ENCODE measurements around the gene ATP11A.

The ATP11A gene

DNA sequence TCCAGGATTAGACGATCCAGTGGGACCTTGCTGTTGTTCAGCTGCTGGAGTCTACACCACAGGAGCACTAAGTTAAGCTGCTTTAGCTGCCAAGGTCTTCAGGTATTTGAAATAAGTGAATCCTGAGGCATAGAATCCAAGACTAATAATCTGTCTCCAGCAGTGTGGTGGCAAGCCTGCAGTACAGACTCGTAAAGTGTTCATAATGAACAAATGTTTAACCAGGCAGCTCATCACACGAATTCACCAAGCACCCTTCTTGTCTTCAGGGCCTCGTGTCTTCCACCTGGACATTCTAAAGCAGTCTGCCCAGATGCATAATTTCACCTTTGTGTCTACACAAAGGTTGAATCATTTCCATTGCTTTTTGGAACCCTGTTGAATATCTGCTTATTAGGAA, 5.3 kb downstream of the ATP11A start:
- WGBS (ENCODE audit: extremely low coverage, insufficient coverage, insufficient read length) = no CpG with 5 or more reads among the region's 4 CpGs
- Histone ChIP-seq H3K4me2 (ENCODE audit: low read length) (no peak overlapping the region), H3K9ac (ENCODE audit: low read length) (no peak overlapping the region), H3K27me3 (ENCODE audit: insufficient read depth, low read length) (no peaks in the 10 kb centered on the region), H4K8ac (ENCODE audit: low read depth, low read length) (no peak overlapping the region), H3K4ac (ENCODE audit: low read depth, low read length) (no peak overlapping the region), H2AFZ (ENCODE audit: insufficient read depth, low read length, poor library complexity) (no peak overlapping the region), H2BK5ac (ENCODE audit: low read depth, low read length, poor library complexity) (no peak overlapping the region), H3K4me1 (ENCODE audit: control insufficient read depth in 1 of 2, insufficient read depth in 2 of 2, low read length in 2 of 2) (peaks cover 12 to 22% of the 10 kb centered on the region in 2 experiments), H2AK5ac (ENCODE audit: low read length) (no peak overlapping the region), H3K23ac (ENCODE audit: low read length) (no peak overlapping the region), H3K79me2 (ENCODE audit: control insufficient read depth, insufficient read depth, low read length, poor library complexity) (peaks cover 40% of the 10 kb centered on the region), H3K4me3 (ENCODE audit: low read depth, low read length) (no peak overlapping the region), H2BK12ac (ENCODE audit: low read length) (no peak overlapping the region), H3K9me3 (ENCODE audit: insufficient read depth, low read depth, low read length) (no peaks in the 10 kb centered on the region), H3K18ac (ENCODE audit: low read length) (no peak overlapping the region), H3K14ac (ENCODE audit: low read length) (no peak overlapping the region), H3K36me3 (ENCODE audit: control insufficient read depth in 1 of 2, insufficient read depth in 2 of 2, low read length in 2 of 2) (peaks cover 0 to 9% of the 10 kb centered on the region in 2 experiments), H3K79me1 (ENCODE audit: low read length) (peaks cover 5% of the 10 kb centered on the region), H4K12ac (ENCODE audit: low read depth, low read length) (no peak overlapping the region), H3K27ac (ENCODE audit: low read depth, low read length) (no peak overlapping the region), H4K91ac (ENCODE audit: low read depth, low read length) (no peak overlapping the region), H2BK120ac (ENCODE audit: insufficient read depth, low read length, poor library complexity) (no peak overlapping the region)
- DNase-seq = no peak

DNA sequence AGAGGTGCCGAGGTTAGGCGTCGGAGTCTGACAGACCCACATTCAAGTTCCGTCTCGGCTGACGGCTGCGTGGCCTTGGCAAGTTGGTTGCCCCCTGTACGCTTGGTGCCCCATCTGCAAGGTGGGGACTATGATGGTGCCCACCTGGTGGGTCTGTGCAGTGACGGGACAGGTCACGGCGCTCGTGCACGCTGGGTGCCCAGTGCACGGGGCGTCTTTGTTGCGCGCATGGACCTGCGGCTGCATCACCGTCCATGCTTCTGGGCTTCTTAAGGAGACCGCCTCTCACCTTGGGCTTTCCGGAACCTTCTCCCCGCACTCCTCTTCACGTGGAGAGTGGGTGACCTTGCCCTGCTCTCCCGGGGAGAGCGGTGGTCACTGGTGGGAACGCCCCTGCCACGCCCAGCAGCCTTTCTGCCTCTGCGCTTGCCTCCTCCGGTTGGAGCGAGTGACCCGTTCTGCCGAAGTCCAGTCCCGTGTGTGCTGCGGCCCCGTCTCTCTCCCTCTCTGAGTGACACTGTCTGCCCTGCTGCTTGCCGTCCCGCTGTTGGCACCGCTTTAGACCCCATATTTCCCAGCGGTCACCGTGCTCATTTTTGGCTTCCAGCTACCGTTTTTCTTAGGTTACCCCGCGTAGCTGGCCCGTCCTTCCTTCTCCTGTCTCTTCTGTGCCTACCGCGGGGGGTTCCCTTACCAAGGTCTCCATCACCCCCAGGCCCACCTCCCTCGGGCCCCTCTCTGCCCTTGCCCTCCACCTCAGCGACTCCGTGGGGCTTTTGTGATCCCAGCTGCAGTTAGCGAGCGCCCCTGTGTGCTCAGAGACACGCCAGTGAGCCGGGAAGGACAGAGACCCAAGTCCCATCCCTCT, 6.4 kb downstream of the ATP11A start:
- DNase-seq = no peak
- no peaks in the 10 kb centered on the region for H3K27me3 ChIP-seq (ENCODE audit: insufficient read depth, low read length)
- no CpG with 5 or more reads among the region's 53 CpGs for WGBS (ENCODE audit: extremely low coverage, insufficient coverage, insufficient read length)
- peak overlapping the region; percentile 73 for H3K4ac ChIP-seq (ENCODE audit: low read depth, low read length)
- no peak overlapping the region for H3K23ac ChIP-seq (ENCODE audit: low read length)
- H3K36me3 ChIP-seq (ENCODE audit: control insufficient read depth in 1 of 2, insufficient read depth in 2 of 2, low read length in 2 of 2) = peaks cover 0 to 9% of the 10 kb centered on the region in 2 experiments
- H2AFZ ChIP-seq (ENCODE audit: insufficient read depth, low read length, poor library complexity) = no peak overlapping the region
- no peaks in the 10 kb centered on the region for H3K9me3 ChIP-seq (ENCODE audit: insufficient read depth, low read depth, low read length)
- peaks cover 38% of the 10 kb centered on the region for H3K79me2 ChIP-seq (ENCODE audit: control insufficient read depth, insufficient read depth, low read length, poor library complexity)
- H2BK120ac ChIP-seq (ENCODE audit: insufficient read depth, low read length, poor library complexity) = no peak overlapping the region
- no peak overlapping the region for H3K9ac ChIP-seq (ENCODE audit: low read length)
- peaks cover 12 to 22% of the 10 kb centered on the region in 2 experiments for H3K4me1 ChIP-seq (ENCODE audit: control insufficient read depth in 1 of 2, insufficient read depth in 2 of 2, low read length in 2 of 2)
- H3K18ac ChIP-seq (ENCODE audit: low read length) = peak overlapping the region; percentile 26
- H3K79me1 ChIP-seq (ENCODE audit: low read length) = no peaks in the 10 kb centered on the region
- H4K91ac ChIP-seq (ENCODE audit: low read depth, low read length) = no peak overlapping the region
- no peak overlapping the region for H3K4me2 ChIP-seq (ENCODE audit: low read length)
- no peak overlapping the region for H4K12ac ChIP-seq (ENCODE audit: low read depth, low read length)
- H3K27ac ChIP-seq (ENCODE audit: low read depth, low read length) = no peak overlapping the region
- no peak overlapping the region for H2BK5ac ChIP-seq (ENCODE audit: low read depth, low read length, poor library complexity)
- no peak overlapping the region for H3K4me3 ChIP-seq (ENCODE audit: low read depth, low read length)
- H3K14ac ChIP-seq (ENCODE audit: low read length) = no peak overlapping the region
- H2BK12ac ChIP-seq (ENCODE audit: low read length) = no peak overlapping the region
- H4K8ac ChIP-seq (ENCODE audit: low read depth, low read length) = no peak overlapping the region
- no peak overlapping the region for H2AK5ac ChIP-seq (ENCODE audit: low read length)

DNA sequence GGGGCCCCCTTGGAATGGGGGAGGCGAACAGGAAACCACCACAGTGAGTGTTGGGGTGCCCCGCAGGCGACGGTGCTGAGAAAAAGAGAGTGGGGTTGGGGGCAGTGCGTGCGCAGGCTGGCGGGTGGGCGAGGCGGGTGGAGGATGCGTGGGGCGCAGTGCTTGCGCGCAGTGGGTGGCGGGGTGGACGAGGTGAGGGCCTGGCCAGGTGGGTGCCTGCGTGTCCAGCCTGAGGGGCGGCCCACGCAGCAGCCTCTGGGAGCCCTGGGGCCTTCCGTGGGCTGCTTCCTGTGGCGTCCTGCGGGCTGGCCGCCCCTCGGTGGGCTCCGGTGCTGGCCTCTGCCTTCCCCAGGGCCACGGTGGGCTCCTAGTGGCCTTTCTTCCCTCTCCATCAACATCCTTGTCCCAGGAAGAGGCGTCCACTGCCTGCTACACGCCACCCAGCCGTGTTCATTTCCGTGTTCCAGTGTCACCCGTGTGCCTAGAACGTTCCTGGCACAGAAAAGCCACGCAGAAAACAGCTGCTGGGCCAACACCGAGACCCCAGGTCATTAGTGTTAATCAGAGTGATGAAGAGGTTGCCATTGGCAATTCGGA, 7.1 kb downstream of the ATP11A start:
- Histone ChIP-seq H2BK120ac (ENCODE audit: insufficient read depth, low read length, poor library complexity) (no peak overlapping the region), H3K14ac (ENCODE audit: low read length) (no peak overlapping the region), H4K8ac (ENCODE audit: low read depth, low read length) (no peak overlapping the region), H3K79me1 (ENCODE audit: low read length) (no peaks in the 10 kb centered on the region), H3K79me2 (ENCODE audit: control insufficient read depth, insufficient read depth, low read length, poor library complexity) (peaks cover 36% of the 10 kb centered on the region), H4K12ac (ENCODE audit: low read depth, low read length) (no peak overlapping the region), H3K4me3 (ENCODE audit: low read depth, low read length) (no peak overlapping the region), H2AFZ (ENCODE audit: insufficient read depth, low read length, poor library complexity) (no peak overlapping the region), H3K9ac (ENCODE audit: low read length) (no peak overlapping the region), H2BK5ac (ENCODE audit: low read depth, low read length, poor library complexity) (no peak overlapping the region), H3K4ac (ENCODE audit: low read depth, low read length) (peak overlapping the region; percentile 73), H3K27ac (ENCODE audit: low read depth, low read length) (no peak overlapping the region), H2BK12ac (ENCODE audit: low read length) (no peak overlapping the region), H3K23ac (ENCODE audit: low read length) (no peak overlapping the region), H3K36me3 (ENCODE audit: control insufficient read depth in 1 of 2, insufficient read depth in 2 of 2, low read length in 2 of 2) (peaks cover 0 to 9% of the 10 kb centered on the region in 2 experiments), H2AK5ac (ENCODE audit: low read length) (no peak overlapping the region), H3K18ac (ENCODE audit: low read length) (no peak overlapping the region), H3K27me3 (ENCODE audit: insufficient read depth, low read length) (no peaks in the 10 kb centered on the region), H3K4me2 (ENCODE audit: low read length) (no peak overlapping the region), H3K9me3 (ENCODE audit: insufficient read depth, low read depth, low read length) (no peaks in the 10 kb centered on the region), H3K4me1 (ENCODE audit: control insufficient read depth in 1 of 2, insufficient read depth in 2 of 2, low read length in 2 of 2) (peaks cover 12 to 19% of the 10 kb centered on the region in 2 experiments), H4K91ac (ENCODE audit: low read depth, low read length) (no peak overlapping the region)
- DNase-seq = no peak
- WGBS (ENCODE audit: extremely low coverage, insufficient coverage, insufficient read length) = no CpG with 5 or more reads among the region's 34 CpGs

DNA sequence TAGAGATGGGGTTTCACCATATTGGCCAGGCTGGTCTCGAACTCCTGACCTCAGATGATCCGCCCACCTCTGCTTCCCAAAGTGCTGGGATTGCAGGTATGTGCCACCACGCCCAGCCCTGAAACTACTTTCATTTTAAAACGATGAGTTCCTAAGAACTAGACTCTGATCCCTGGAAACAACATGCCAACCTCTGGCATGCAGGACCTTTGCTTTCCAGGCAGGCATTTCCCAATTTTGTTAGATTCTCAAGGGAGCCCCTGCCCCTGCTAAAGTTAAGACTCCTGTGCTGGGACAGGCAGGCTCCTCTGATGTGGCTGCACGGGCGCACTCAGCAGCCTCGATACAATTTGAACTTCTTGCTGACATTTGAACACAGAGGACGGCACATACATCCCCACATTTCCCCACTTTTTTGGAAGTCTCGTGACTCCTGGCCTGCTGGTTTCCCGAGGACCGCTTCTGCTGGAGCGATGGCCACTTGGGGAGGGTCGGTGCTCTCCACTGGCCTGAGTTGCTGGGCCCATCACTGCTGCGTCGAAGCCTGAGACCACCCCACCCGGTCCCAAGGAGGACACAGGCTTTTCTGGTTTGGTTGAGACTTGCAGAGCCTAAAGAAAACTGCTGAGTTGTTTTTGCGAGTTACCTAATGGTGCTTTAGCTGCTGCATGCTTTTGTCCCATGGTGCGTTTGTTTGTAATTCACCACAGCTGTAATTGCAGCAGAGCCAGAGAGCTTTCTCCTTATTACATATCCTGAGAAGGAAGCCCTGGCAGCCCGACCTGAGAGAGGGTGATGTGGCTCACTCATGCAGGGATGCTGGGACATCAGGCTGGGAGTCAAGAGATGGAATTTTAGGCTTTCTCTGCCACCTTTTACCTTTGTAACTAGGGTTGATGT, 8.2 kb downstream of the ATP11A start:
- Histone ChIP-seq H3K79me2 (ENCODE audit: control insufficient read depth, insufficient read depth, low read length, poor library complexity) (peaks cover 35% of the 10 kb centered on the region), H2AFZ (ENCODE audit: insufficient read depth, low read length, poor library complexity) (no peak overlapping the region), H2BK5ac (ENCODE audit: low read depth, low read length, poor library complexity) (no peak overlapping the region), H3K4me1 (ENCODE audit: control insufficient read depth in 1 of 2, insufficient read depth in 2 of 2, low read length in 2 of 2) (peaks cover 16 to 21% of the 10 kb centered on the region in 2 experiments), H3K4me3 (ENCODE audit: low read depth, low read length) (no peak overlapping the region), H3K36me3 (ENCODE audit: control insufficient read depth in 1 of 2, insufficient read depth in 2 of 2, low read length in 2 of 2) (peaks cover 0 to 9% of the 10 kb centered on the region in 2 experiments), H2BK120ac (ENCODE audit: insufficient read depth, low read length, poor library complexity) (no peak overlapping the region), H4K8ac (ENCODE audit: low read depth, low read length) (no peak overlapping the region), H3K27me3 (ENCODE audit: insufficient read depth, low read length) (no peaks in the 10 kb centered on the region), H3K79me1 (ENCODE audit: low read length) (no peaks in the 10 kb centered on the region), H2BK12ac (ENCODE audit: low read length) (no peak overlapping the region), H3K9me3 (ENCODE audit: insufficient read depth, low read depth, low read length) (no peaks in the 10 kb centered on the region), H2AK5ac (ENCODE audit: low read length) (no peak overlapping the region), H3K9ac (ENCODE audit: low read length) (no peak overlapping the region), H3K14ac (ENCODE audit: low read length) (no peak overlapping the region), H4K91ac (ENCODE audit: low read depth, low read length) (no peak overlapping the region), H3K4me2 (ENCODE audit: low read length) (no peak overlapping the region), H3K18ac (ENCODE audit: low read length) (no peak overlapping the region), H3K27ac (ENCODE audit: low read depth, low read length) (no peak overlapping the region), H3K4ac (ENCODE audit: low read depth, low read length) (peak overlapping the region; percentile 3), H3K23ac (ENCODE audit: low read length) (no peak overlapping the region), H4K12ac (ENCODE audit: low read depth, low read length) (no peak overlapping the region)
- DNase-seq = no peak
- WGBS (ENCODE audit: extremely low coverage, insufficient coverage, insufficient read length) = no CpG with 5 or more reads among the region's 19 CpGs
